GM21360 (cell line): Measurements from ENCODE around the gene COBL.

ENCODE experiments used
- ATAC-seq: cut with Tn5 transposase; IDR thresholded peaks from one replicate; pipeline ENCODE4 v1.9.1; 2021; ENCODE audit warnings: mild to moderate bottlenecking, moderate library complexity; ENCODE audit not compliant: unreplicated experiment

COBL gene

GRCh38 chr7:51316666-51317581, at the start of gene COBL:
Gene COBL (minus strand): TSS chr7:51316809. CDS start chr7:51316633, 176 bp downstream.
- ATAC-seq: no peak

- ATAC-seq: no peak
Observed at GRCh38 chr7:51366172-51366728, 49.6 kb upstream of the COBL start.

- no peak for ATAC-seq
Observed at GRCh38 chr7:51357821-51358220, 41.2 kb upstream of the COBL start.

- ATAC-seq: no peak
Observed at GRCh38 chr7:51356849-51357516, 40.4 kb upstream of the COBL start.

GRCh38 chr7:51354897-51355296, 38.3 kb upstream of the COBL start:
- ATAC-seq: no peak

GRCh38 chr7:51354434-51354833, 37.8 kb upstream of the COBL start:
- ATAC-seq: no peak

GRCh38 chr7:51352174-51353100, 35.8 kb upstream of the COBL start:
- no peak for ATAC-seq

GRCh38 chr7:51351661-51352060, 35.1 kb upstream of the COBL start:
- ATAC-seq: no peak

- no peak for ATAC-seq
Observed at GRCh38 chr7:51350546-51350896, 33.9 kb upstream of the COBL start.

- ATAC-seq: no peak
Observed at GRCh38 chr7:51349820-51350545, 33.4 kb upstream of the COBL start.

GRCh38 chr7:51346126-51346525, 29.5 kb upstream of the COBL start:
- no peak for ATAC-seq

GRCh38 chr7:51344406-51345138, 28.0 kb upstream of the COBL start:
- ATAC-seq: no peak

GRCh38 chr7:51340936-51341335, 24.3 kb upstream of the COBL start:
- no peak for ATAC-seq

GRCh38 chr7:51340029-51340838, 23.6 kb upstream of the COBL start:
- ATAC-seq: no peak

GRCh38 chr7:51335057-51335456, 18.4 kb upstream of the COBL start:
- no peak for ATAC-seq

- ATAC-seq: no peak
Observed at GRCh38 chr7:51329696-51330263, 13.2 kb upstream of the COBL start.

GRCh38 chr7:51328351-51328801, 11.8 kb upstream of the COBL start:
- ATAC-seq: no peak

- no peak for ATAC-seq
Observed at GRCh38 chr7:51327287-51327717, 10.7 kb upstream of the COBL start.
